ENCODE measurements around the gene SLC12A9. TPM values are rescaled to one million over a fixed set of nuclear protein-coding genes. Genes with fewer than 3 reads are reported as not detected.

SLC12A9 gene
- total and polyA plus RNA-seq, 2 of the 8 experiments (the other 6 are each of a cell fraction or from before 2014, with no cell fraction given): 31.4 to 40.1 TPM

- TF ChIP-seq ATF2 (IDR thresholded peaks at IDR 0.05; ENCODE audit: low read length) (no peak), RXRA (IDR thresholded peaks at IDR 0.05; ENCODE audit: insufficient read depth, low read depth, low read length) (no peak), SIX5 (IDR thresholded peaks at IDR 0.05; ENCODE audit: low read depth, low read length) (no peak), CTBP2 (IDR thresholded peaks at IDR 0.05; ENCODE audit: borderline replicate concordance, insufficient read depth, insufficient read length, low read length) (no peak), POLR2AphosphoS5 (IDR thresholded peaks at IDR 0.05; ENCODE audit: low read depth, low read length) (no peak), RBBP5 (IDR thresholded peaks at IDR 0.05; ENCODE audit: borderline replicate concordance, low read depth, low read length) (no peak), TAF1 (IDR thresholded peaks at IDR 0.05; ENCODE audit: low read depth, low read length) (no peak), POLR2A (IDR thresholded peaks at IDR 0.05; ENCODE audit: control extremely low read depth in 1 of 2, low read depth in 2 of 2, low read length in 2 of 2) (no peak)
Measured at GRCh38 chr7:100914879-100915447, 62.5 kb downstream of the SLC12A9 start (continued).

Small RNAs within 50 kb of the gene (microRNA-seq; reads per million reads assigned to microRNA genes)
- gene MIR6875 (ENCODE audit: borderline microRNAs expressed in 2 of 2, borderline number of aligned reads in 2 of 2, borderline replicate concordance in 1 of 2): 0 to 0.20 reads per million in 2 experiments

Small RNAs within 50 kb of the gene (small RNA-seq; reads per million reads assigned to genes)
- gene RN7SL549P (ENCODE audit: insufficient read depth): not detected
- not detected for gene RN7SL750P (ENCODE audit: insufficient read depth)

Other genes with a start within 250 kb of the SLC12A9 start
- 19.3 and 20.7 TPM in 2 replicates for gene MOSPD3, start 240.2 kb upstream of the SLC12A9 start, total RNA-seq (2021; fragmentation: NEBNext Ultra II Directional; extraction: Animal tissue kit (Norgen Biotek cat#: 25700))
- gene MOSPD3, start 240.2 kb upstream of the SLC12A9 start, polyA plus RNA-seq (2011; rRNA removed): 21.4 and 45.7 TPM in 2 replicates
- 4.9 and 5.7 TPM in 2 replicates for gene TFR2, start 211.2 kb upstream of the SLC12A9 start, total RNA-seq (2021; fragmentation: NEBNext Ultra II Directional; extraction: Animal tissue kit (Norgen Biotek cat#: 25700))
- 4.6 and 6.0 TPM in 2 replicates for gene TFR2, start 211.2 kb upstream of the SLC12A9 start, polyA plus RNA-seq (2011; rRNA removed)
- 1.7 and 2.1 TPM in 2 replicates for gene ACTL6B, start 196.3 kb upstream of the SLC12A9 start, total RNA-seq (2021; fragmentation: NEBNext Ultra II Directional; extraction: Animal tissue kit (Norgen Biotek cat#: 25700))
- gene ACTL6B, start 196.3 kb upstream of the SLC12A9 start, polyA plus RNA-seq (2011; rRNA removed): 4.5 and 4.6 TPM in 2 replicates
- 157 and 160 TPM in 2 replicates for gene GNB2, start 179.0 kb upstream of the SLC12A9 start, total RNA-seq (2021; fragmentation: NEBNext Ultra II Directional; extraction: Animal tissue kit (Norgen Biotek cat#: 25700))
- 260 and 351 TPM in 2 replicates for gene GNB2, start 179.0 kb upstream of the SLC12A9 start, polyA plus RNA-seq (2011; rRNA removed)
- 95.0 and 99.3 TPM in 2 replicates for gene GIGYF1, start 158.5 kb upstream of the SLC12A9 start, total RNA-seq (2021; fragmentation: NEBNext Ultra II Directional; extraction: Animal tissue kit (Norgen Biotek cat#: 25700))
- gene GIGYF1, start 158.5 kb upstream of the SLC12A9 start, polyA plus RNA-seq (2011; rRNA removed): 24.1 and 44.8 TPM in 2 replicates
- 92.5 and 96.7 TPM in 2 replicates for gene POP7, start 146.6 kb upstream of the SLC12A9 start, total RNA-seq (2021; fragmentation: NEBNext Ultra II Directional; extraction: Animal tissue kit (Norgen Biotek cat#: 25700))
- 135 and 205 TPM in 2 replicates for gene POP7, start 146.6 kb upstream of the SLC12A9 start, polyA plus RNA-seq (2011; rRNA removed)
- 0.48 and 0.95 TPM in 2 replicates for gene EPO, start 132.2 kb upstream of the SLC12A9 start, total RNA-seq (2021; fragmentation: NEBNext Ultra II Directional; extraction: Animal tissue kit (Norgen Biotek cat#: 25700))
- gene EPO, start 132.2 kb upstream of the SLC12A9 start, polyA plus RNA-seq (2011; rRNA removed): 0.42 and 0.67 TPM in 2 replicates
- gene ZAN, start 119.1 kb upstream of the SLC12A9 start, total RNA-seq (2021; fragmentation: NEBNext Ultra II Directional; extraction: Animal tissue kit (Norgen Biotek cat#: 25700)): 0.04 TPM in 1 of 2 replicates, not detected in the other
- 0.02 and 0.05 TPM in 2 replicates for gene ZAN, start 119.1 kb upstream of the SLC12A9 start, polyA plus RNA-seq (2011; rRNA removed)
- 113 and 122 TPM in 2 replicates for gene EPHB4, start 25.2 kb upstream of the SLC12A9 start, total RNA-seq (2021; fragmentation: NEBNext Ultra II Directional; extraction: Animal tissue kit (Norgen Biotek cat#: 25700))
- 85.0 and 141 TPM in 2 replicates for gene EPHB4, start 25.2 kb upstream of the SLC12A9 start, polyA plus RNA-seq (2011; rRNA removed)
- 103 and 109 TPM in 2 replicates for gene TRIP6, start 14.7 kb downstream of the SLC12A9 start, total RNA-seq (2021; fragmentation: NEBNext Ultra II Directional; extraction: Animal tissue kit (Norgen Biotek cat#: 25700))
- 88.4 and 112 TPM in 2 replicates for gene TRIP6, start 14.7 kb downstream of the SLC12A9 start, polyA plus RNA-seq (2011; rRNA removed)
- 237 and 239 TPM in 2 replicates for gene SRRT, start 22.4 kb downstream of the SLC12A9 start, total RNA-seq (2021; fragmentation: NEBNext Ultra II Directional; extraction: Animal tissue kit (Norgen Biotek cat#: 25700))
- 66.7 and 103 TPM in 2 replicates for gene SRRT, start 22.4 kb downstream of the SLC12A9 start, polyA plus RNA-seq (2011; rRNA removed)
- 4.3 and 4.8 TPM in 2 replicates for gene UFSP1, start 37.0 kb downstream of the SLC12A9 start, total RNA-seq (2021; fragmentation: NEBNext Ultra II Directional; extraction: Animal tissue kit (Norgen Biotek cat#: 25700))
- gene UFSP1, start 37.0 kb downstream of the SLC12A9 start, polyA plus RNA-seq (2011; rRNA removed): 1.6 and 2.1 TPM in 2 replicates
- gene ACHE, start 43.2 kb downstream of the SLC12A9 start, total RNA-seq (2021; fragmentation: NEBNext Ultra II Directional; extraction: Animal tissue kit (Norgen Biotek cat#: 25700)): 4.3 and 4.8 TPM in 2 replicates
- 1.4 and 2.8 TPM in 2 replicates for gene ACHE, start 43.2 kb downstream of the SLC12A9 start, polyA plus RNA-seq (2011; rRNA removed)
- 43.9 and 44.6 TPM in 2 replicates for gene MUC3A, start 96.8 kb downstream of the SLC12A9 start, total RNA-seq (2021; fragmentation: NEBNext Ultra II Directional; extraction: Animal tissue kit (Norgen Biotek cat#: 25700))
- 15.4 and 27.2 TPM in 2 replicates for gene MUC3A, start 96.8 kb downstream of the SLC12A9 start, polyA plus RNA-seq (2011; rRNA removed)
- gene MUC12, start 116.9 kb downstream of the SLC12A9 start, total RNA-seq (2021; fragmentation: NEBNext Ultra II Directional; extraction: Animal tissue kit (Norgen Biotek cat#: 25700)): 7.0 and 7.7 TPM in 2 replicates
- 13.5 and 16.2 TPM in 2 replicates for gene MUC12, start 116.9 kb downstream of the SLC12A9 start, polyA plus RNA-seq (2011; rRNA removed)
- not detected in 2 replicates for gene MUC17, start 167.4 kb downstream of the SLC12A9 start, total RNA-seq (2021; fragmentation: NEBNext Ultra II Directional; extraction: Animal tissue kit (Norgen Biotek cat#: 25700))
- 0.02 TPM in 2 replicates for gene MUC17, start 167.4 kb downstream of the SLC12A9 start, polyA plus RNA-seq (2011; rRNA removed)
- gene TRIM56, start 232.8 kb downstream of the SLC12A9 start, total RNA-seq (2021; fragmentation: NEBNext Ultra II Directional; extraction: Animal tissue kit (Norgen Biotek cat#: 25700)): 17.5 and 18.8 TPM in 2 replicates
- gene TRIM56, start 232.8 kb downstream of the SLC12A9 start, polyA plus RNA-seq (2011; rRNA removed): 2.0 and 3.4 TPM in 2 replicates